GM13976 (cell line): ENCODE measurements around the gene PKMYT1.

ENCODE experiments used
- DNase-seq: peaks from one replicate; pipeline ENCODE4 v3.0.0; 2012; ENCODE audit warnings: low spot score
- in situ Hi-C: fragments of 300-500 bp; cut with MboI; formaldehyde crosslinking; loops from one replicate; pipeline ENCODE4 v1.12.0; 2022; ENCODE audit warnings: low sequenced_read_pairs, mixed read lengths, inconsistent platforms; ENCODE audit not compliant: unreplicated experiment
- TF ChIP-seq, protein P1 (sequence below): IDR thresholded peaks from 2 replicates; pipeline ENCODE4 v1.5.1; 2012; ENCODE audit warnings: borderline replicate concordance, mild to moderate bottlenecking; ENCODE audit not compliant: insufficient read depth; ENCODE audit errors: extremely low read depth, missing control alignments, control extremely low read depth

The PKMYT1 gene

DNA sequence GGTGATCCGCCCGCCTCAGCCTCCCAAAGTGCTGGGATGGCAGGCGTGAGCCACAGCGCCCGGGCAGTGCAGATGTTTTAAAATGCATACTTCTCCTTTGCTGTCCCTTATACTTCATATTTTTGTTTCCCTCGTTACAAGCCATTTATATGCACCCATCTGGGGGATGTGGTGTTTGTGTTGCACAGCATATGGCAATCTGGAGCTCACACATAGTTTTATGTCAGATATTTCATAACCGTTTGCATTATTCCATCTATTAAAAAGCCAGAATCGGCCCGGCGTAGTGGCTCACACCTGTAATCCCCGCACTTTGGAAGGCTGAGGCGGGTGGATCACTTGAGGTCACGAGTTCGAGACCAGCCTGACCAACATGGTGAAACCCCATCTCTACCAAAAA is 56.8 kb downstream of the PKMYT1 start:
- no peak for DNase-seq
- TF ChIP-seq, protein P1, sequence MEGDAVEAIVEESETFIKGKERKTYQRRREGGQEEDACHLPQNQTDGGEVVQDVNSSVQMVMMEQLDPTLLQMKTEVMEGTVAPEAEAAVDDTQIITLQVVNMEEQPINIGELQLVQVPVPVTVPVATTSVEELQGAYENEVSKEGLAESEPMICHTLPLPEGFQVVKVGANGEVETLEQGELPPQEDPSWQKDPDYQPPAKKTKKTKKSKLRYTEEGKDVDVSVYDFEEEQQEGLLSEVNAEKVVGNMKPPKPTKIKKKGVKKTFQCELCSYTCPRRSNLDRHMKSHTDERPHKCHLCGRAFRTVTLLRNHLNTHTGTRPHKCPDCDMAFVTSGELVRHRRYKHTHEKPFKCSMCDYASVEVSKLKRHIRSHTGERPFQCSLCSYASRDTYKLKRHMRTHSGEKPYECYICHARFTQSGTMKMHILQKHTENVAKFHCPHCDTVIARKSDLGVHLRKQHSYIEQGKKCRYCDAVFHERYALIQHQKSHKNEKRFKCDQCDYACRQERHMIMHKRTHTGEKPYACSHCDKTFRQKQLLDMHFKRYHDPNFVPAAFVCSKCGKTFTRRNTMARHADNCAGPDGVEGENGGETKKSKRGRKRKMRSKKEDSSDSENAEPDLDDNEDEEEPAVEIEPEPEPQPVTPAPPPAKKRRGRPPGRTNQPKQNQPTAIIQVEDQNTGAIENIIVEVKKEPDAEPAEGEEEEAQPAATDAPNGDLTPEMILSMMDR: no peak
- in situ Hi-C loops: no loop called here
